Raji (cell line): ENCODE results near the gene NFKBIE.

Experiments used
- POLR2A ChIP-seq: IDR thresholded peaks from 2 replicates; pipeline ENCODE4 v1.6.1; 2011; ENCODE audit warnings: low read depth, low read length, control low read depth; ENCODE audit not compliant: insufficient read depth

NFKBIE gene

DNA sequence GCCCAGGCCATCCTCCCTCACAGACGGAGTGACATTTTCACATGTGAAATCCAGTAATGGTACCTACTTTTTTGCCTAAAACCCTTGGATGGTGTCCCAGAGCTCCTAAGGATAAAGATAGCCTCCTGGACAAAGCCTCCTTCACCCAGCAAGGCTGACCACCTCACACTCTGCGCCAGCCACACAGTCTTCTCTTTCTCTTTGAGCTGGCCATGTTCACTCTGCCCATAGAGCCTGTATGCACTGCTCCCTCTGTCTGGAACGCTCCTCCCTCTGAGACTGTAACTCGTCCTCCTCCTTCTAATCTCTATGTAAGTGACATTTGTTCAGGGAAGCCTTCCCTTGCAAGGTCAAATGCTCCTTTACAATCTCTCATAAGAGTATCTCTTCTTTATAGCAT lies 19.5 kb upstream of the NFKBIE start:
- no peak for TF ChIP-seq POLR2A

DNA sequence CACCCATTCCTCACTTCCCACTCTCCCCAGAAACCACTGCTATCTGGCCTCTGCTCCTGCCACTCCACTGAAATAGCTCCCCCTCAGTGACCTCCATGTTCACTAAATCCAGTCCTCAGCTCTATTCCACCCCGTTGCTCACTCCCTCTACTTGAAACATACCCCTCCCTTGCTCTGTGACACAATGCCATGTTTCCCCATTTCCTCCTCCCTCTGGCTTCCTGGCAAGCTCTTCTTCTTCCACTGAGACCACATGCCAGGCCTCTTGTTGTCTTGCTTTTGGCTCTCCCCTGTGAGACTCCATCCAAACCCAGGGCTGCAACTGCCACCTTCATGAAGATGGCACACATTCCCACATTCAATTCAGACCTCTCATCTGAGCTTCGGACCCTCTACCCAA lies 18.8 kb upstream of the NFKBIE start:
- TF ChIP-seq POLR2A, result no peak

DNA sequence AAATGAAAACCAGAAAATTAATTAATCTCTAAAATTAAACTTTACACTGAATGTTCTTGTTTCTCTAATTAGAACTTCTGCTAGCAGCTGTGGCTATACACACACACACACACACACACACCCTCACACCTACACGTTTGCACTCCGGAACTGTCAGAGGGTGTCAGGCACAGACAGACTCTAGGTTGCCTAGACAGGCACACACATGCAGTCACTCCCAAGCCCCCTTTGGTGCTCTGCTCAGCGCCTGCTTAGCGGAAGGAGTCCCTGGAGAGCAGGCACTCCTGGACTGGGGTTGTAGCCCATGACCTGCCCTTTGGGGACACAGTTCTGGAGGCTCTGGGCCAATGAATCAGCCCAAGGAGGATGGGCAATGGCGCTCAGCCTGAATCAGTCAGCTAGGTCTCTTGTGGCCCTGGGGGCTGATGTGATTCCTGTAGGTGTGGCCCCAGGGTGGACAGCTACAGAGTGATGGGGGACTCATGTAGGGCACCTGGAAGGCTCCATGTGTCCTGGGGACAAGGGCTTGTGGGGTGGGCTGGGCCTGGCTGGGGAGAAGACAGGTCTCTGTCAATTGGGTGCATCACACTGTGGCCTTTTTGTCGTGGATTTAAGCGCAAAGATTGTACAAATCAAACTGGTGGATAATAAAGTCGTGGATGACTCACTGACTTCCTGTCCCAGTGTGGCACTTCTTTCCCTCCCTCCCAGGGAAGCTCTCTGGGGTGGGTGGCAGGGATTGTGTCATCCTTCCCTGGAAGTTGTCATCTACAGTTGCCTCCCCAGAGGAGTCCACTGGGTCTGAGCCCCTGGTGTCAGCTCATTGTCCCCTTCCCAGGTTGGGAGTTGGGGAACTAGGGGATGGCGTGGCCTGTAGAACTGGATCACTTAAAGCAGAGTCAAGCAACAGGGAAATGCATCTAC lies 13.7 kb upstream of the NFKBIE start:
- TF ChIP-seq POLR2A, result no peak

DNA sequence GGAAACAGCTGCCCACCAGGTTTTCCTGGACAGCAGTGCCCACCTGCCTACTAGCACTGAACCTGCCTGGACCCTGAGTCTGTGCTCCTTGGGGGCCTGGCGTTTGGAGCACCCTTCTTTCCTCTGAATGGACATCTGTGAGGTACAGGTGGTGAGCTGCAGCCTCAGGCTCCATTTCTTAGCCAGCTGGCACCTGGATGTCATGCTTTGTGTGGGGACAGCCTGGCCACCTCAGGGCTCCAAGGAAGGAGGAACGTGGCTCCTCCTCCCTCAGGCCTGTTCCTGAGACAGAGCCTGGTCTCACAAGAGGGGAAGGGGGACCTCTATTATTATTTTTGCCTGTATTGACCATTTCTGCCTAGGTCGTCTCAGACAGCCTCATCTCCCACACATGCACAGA lies 13.0 kb upstream of the NFKBIE start:
- no peak for TF ChIP-seq POLR2A

DNA sequence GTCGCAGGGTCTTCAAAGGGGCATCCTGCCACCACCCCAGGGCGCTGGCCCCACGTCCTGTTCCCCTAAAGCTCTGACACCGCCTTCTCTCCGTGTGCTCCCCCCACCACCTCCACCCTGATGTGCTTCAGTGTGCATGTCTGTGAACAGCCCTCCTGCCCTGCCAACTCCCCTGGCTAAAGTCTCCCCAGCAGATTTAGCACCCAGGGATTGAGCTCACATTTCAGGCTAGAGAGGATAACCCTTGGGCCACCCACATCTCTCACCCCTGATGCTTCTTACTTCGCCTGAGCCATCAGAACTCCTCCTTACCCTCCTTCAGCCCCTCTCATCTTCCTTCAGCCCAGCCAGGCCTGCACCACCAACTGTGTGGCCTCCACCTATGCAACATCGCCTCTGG lies 12.4 kb upstream of the NFKBIE start:
- TF ChIP-seq POLR2A, result no peak

DNA sequence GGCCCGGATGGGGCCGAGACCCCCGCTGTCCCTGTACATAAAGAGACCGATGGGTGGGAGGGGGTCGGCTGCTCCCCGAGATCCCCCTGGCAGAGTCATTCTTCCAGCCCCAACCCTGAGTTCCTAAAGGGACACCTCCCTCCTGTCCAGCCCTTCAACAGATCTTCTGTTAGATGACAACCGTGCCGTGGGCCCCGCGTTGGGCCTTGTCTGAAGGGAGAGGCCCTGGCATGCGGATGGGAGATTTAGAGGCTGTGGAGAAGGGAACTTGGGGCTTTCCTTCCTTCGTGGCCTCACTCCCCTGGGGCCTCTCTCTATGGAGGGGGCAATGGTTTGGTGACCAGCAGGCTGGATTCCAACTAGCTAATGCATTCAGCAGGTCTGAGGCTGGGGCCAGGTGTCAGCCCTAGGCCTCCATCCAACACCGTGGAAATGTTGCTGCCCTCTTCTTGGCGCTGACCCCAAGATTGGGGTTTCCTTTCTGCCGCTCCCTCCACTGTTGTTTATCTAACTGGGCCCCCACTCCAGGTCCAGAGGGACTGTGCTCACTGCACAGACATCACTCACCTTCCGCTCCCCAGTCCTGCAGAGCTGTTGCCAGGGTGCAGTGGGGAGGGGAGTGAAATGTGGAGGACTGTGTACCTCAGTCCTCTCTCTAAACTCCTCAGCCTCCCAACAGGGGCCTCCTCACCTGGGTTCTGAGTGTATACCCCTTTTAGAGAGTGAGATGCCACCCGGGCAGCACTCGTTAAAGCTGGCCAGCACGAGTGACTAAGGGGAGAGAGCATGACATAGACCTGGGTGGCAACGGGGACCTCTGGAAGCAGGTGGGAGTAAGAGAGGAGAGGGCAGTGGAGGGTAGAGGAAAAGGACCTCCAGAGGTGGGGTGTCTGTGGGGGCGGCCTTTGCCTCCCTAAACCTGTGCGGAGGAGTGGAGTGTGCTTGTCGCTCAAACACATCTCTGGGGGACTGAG lies 11.6 kb upstream of the NFKBIE start:
- no peak for TF ChIP-seq POLR2A

DNA sequence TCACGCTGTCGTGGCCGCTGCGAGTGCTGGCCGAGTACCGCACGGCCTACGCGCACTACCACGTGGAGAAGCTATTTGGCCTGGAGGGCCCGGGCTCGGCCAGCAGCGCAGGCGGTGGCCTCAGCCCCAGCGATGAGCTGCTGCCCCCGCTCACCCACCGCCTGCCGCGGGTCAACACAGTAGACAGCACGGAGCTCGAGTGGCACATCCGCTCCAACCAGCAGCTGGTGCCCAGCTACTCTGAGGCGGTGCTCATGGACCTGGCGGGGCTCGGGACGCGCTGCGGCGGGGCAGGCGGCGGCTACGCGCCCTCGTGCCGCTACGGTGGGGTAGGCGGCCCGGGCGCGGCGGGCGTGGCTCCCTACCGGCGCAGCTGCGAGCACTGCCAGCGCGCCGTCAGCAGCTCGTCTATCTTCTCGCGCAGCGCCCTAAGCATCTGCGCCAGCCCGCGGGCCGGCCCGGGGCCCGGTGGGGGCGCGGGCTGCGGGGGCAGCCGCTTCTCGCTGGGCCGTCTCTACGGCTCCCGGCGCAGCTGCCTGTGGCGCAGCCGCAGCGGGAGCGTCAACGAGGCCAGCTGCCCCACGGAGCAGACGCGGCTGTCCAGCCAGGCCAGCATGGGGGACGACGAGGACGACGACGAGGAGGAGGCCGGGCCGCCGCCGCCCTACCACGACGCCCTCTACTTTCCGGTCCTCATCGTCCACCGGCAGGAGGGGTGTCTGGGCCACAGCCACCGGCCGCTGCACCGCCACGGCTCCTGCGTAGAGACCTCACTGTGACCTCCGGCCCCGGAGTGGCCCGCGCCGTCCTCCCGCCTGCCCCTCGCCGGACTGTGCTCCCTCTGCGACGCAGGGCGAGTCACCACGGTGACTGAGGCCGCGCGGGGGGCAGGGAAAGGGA lies 10.6 kb upstream of the NFKBIE start:
- TF ChIP-seq POLR2A, result no peak

DNA sequence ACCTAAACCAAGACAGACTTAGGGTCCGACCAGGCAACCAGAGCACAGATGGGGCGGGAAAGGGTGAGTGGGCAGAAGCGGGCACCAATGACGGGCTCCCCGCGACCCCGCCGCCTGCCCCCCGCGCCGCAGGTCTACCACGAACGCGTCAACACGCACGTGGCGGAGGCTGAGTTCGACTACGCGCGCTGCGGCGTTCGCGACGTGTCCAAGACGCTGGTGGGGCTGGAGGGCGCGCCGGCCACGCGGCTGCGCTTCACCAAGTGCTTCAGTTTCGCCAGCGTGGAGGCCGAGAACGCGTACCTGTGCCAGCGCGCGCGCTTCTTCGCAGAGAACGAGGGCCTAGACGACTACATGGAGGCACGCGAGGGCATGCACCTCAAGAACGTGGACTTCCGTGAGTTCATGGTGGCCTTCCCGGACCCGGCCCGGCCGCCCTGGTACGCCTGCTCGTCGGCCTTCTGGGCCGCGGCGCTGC lies 10.0 kb upstream of the NFKBIE start:
- no peak for TF ChIP-seq POLR2A

DNA sequence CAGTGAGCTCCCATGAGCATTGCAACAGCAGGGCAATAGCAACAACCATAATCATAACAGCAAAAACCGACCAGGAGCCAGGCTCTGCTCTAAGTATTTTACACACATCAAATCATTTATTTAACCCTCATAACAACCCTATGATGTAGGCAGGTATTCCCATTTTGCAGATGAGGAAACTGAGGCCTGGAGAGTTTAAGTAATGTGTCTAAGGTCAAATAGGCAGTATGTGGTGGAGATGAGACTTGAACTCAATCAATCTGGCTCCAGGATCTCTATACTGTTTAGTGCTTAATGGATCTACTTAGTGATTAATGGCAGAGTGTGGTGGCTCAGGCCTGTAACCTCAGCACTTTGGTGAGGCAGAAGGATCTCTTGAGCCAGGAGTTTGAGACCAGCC lies 8.3 kb upstream of the NFKBIE start:
- TF ChIP-seq POLR2A, result no peak

DNA sequence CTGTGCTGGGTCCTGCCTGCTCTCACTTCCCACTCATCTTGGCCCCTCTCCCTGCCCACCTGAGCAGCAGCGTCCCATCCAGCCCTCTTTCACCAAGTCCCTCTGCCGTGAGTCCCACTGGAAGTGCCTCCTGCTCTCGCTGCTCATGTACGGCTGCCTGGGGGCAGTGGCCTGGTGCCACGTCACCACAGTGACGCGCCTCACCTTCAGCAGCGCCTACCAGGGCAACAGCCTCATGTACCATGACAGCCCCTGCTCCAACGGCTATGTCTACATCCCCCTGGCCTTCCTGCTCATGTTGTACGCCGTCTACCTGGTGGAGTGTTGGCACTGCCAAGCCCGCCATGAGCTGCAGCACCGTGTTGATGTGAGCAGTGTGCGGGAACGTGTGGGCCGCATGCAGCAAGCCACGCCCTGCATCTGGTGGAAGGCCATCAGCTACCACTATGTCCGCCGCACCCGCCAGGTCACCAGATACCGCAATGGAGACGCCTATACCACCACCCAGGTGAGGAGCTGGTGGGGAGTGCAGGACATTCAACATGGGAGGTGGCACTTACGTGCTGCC lies 7.7 kb upstream of the NFKBIE start:
- no peak for TF ChIP-seq POLR2A

DNA sequence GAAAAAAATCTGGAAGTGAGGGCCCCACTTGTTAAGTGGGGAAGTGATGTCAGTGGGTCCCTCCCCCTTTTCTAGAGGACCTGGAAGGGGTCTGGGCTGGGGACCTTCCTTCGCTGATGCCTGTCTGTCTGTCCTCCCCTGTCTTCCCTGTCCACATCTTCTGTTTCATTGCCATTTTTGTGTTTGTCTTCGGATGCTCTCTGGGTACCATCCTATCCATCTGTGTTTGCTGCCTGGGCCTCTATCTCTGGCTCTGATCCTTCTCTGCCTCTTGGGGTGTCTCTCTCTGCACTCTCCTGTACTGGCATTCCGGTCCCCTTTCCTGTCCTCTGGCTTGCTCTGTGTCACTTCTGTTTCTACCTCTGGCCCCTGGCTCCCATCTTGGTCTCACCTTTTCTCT lies 7.2 kb upstream of the NFKBIE start:
- no peak for TF ChIP-seq POLR2A

DNA sequence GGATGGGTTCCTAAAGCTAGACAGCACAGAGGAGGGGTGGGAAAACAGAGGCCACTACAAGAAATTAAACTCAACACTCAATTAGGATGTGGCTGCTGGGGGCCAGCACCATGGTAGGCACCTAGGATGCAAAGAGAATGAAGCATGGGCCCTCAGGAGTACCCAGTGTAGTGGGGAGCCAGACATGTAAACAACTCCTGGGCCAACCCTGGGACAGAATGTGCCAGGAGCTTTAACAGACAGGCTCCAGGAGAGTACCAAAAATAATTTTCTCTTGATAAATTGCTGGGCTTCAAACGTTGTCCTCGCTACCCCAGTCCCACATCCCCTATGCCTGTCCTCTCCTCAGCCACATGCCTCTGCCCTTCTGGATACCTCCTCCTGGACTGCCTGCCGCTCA lies 6.6 kb upstream of the NFKBIE start:
- no peak for TF ChIP-seq POLR2A

DNA sequence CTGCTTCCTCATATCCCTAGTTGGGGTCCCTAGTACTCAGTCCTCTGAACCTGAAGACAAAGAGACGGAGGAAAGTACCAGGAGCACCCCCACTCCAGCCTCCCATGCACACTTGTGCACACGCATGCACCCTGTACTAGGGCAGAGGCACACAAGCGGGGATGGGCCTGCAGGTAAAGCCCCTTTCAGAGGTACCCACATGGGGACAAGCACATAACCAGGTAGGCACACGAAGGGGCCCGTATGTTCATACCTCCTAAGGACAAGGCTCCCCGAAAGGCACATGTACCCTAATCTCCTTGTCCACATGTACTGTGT lies 6.0 kb upstream of the NFKBIE start:
- no peak for TF ChIP-seq POLR2A
